SIG-M5 (cell line): ENCODE data around the gene KCNA1.

Source experiments
- DNase-seq: peaks from one replicate; lab custom pipeline; 2025; lab: John Stamatoyannopoulos, UW

KCNA1 gene

DNA sequence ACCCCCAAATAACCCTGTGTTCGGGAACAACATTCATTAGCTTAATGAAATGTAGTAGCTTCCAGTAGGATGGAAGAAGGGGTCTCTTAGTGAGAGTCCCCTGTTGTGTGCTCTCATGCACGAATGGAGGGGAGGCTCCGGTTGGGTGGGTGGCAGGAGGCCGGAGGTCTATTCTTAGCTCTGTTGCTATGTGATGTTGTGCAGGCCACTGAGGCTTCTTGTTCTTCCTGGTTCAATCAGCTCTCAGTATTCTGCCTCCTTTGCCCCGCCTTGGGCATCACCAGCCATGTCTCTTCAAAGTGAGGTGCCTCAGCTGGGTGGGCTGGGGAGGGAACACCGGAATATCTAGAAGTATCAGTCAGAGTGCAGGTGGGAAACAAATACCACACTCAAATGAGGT lies 50.8 kb downstream of the KCNA1 start:
- DNase-seq: no peak

DNA sequence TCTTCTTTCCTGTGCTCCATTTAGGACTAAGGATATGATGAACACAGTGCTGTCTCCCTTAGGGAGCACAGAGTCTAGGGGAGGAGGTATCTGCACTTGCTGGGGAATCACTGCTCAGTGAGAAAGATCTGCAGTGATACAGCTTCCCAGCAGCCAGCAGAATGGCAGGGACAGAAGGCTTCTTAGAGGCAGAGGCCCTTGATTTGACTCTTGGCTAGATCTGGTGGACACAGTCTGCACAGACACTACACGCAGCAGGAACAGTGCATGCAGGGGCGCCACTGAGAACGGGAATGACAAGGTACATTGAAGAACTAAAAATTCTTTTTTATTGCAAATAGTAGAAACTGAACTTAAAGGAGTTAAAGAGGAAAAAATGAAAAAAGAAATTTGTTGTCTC lies 51.6 kb downstream of the KCNA1 start:
- DNase-seq: no peak

DNA sequence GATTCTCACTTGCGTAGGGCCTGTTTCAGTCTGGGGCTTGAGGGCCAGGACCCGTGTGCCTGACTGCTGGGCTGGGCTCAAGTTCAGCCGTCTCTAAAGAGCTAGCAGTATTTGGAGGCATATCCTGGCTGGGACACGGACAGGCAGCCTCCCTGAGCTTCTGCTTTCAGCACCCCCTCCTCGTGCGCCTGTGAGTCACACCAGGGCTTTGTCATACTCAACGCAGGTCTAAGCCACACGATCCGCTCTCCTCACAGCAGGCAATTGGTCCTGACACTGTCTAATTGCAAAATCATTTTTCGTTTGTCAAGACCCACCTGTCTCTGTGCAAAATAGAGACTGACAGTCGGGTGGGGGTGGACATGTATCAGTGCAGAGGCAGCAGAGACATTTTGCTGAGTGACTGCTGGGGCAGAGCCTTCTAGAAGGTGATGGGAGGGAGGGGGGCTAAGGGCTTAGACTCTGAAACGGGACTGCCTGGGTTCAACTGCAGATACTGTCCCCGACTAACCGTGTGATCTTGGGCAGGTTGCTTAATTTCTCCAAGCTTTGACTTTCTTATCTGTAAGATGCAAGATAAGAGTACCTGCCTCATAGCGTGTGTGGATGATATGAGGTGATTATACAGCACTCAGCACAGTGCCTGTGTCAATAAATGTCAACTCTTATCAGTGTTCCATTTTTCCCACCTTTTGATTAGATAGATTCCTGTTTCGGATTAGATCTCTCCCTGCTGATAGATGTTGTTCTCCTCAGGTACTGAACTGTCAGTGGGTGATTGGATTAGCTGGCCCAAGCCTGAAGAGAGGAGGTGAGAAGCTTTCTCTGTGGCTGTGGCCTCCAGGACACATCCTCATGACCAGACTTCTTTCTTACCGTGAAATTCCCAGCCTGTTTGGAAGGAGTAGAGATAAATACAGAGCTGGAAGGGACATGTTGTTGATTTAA lies 53.1 kb downstream of the KCNA1 start:
- DNase-seq: peak; percentile 9
